Measurements from ENCODE around the gene SNRNP70.
"Not testable (repeated sequence)": the region's sequence is repeated elsewhere in the genome, so short reads cannot be mapped to it uniquely, and the experiment has no call there.

The SNRNP70 gene, protein sequence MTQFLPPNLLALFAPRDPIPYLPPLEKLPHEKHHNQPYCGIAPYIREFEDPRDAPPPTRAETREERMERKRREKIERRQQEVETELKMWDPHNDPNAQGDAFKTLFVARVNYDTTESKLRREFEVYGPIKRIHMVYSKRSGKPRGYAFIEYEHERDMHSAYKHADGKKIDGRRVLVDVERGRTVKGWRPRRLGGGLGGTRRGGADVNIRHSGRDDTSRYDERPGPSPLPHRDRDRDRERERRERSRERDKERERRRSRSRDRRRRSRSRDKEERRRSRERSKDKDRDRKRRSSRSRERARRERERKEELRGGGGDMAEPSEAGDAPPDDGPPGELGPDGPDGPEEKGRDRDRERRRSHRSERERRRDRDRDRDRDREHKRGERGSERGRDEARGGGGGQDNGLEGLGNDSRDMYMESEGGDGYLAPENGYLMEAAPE

DNA sequence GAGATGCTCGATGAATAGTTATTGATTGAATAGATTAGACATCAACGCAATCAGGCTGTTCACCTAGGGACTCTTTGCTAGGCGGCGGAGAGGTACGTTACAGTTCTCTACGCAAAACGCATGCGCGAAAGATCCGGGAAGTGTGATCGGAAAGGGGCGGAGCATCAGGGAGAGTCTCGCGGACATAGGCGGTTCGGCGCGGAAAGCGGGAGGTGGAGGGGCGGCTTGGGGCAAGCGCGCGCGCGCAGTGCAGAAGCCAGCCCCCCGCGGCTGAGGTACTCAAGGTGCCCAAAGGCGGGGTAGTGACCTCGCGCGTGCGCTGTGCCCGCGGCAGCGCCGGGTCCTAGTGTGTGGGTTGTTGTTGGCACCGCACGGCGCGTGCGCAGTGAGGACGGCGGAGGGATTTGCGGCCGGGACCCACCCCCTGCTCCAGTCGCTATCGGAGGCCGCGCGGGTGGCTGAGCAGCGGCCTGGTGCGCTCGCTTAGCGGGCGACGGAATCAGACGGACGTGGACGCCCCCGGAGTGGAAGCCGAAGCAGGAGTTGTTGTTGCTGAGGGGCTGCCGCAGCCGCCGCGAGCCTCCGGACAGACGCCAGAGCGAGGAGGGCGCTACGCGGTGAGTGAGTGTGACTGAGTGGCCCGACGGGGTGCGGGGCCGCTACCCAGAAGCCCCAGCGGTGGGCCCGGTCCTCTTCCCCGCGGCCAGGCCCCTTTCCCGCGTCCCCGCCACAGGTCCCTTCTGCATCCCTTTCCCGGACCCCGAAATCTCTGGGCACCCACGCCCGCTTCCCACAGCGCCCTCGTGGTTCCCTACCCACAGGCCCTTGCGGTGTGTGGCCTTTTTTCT, at the start of gene SNRNP70:
SNRNP70 (plus strand) TSS at position 432 of the 848 bp plus-strand sequence. CDS start 964 bp downstream, outside the sequence.
- peak; percentile 97 to 98 for DNase-seq (ENCODE audit: low read depth in 2 of 2)

GRCh38 chr19:49036815-49037214, 48.4 kb upstream of the SNRNP70 start, which contains the start of gene CGB1:
Gene CGB1, minus strand, starts transcription at chr19:49036895. Its CDS starts 184 bp downstream, at chr19:49036711.
- DNase-seq (ENCODE audit: low read depth in 2 of 2): not testable (repeated sequence)

DNA sequence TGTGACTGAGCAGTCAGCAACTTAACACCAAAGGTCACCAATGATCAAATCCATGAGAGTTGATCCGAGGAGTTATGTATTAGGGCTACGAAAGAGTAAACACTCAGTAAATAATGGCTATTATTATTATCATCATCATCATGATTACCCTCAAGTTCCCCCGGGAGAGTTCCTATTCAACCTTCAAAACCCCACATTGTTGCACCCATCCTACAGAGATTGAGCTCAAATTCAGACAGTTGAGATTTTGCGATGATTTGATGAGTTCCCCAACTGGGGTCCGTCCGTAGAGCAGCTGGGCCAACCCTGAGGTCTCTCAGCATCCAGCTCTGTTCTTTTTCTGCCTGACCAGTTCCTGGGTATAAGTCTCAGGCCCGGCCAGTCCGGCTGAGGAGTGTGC, 47.1 kb upstream of the SNRNP70 start:
- not testable (repeated sequence) for DNase-seq (ENCODE audit: low read depth in 2 of 2)

DNA sequence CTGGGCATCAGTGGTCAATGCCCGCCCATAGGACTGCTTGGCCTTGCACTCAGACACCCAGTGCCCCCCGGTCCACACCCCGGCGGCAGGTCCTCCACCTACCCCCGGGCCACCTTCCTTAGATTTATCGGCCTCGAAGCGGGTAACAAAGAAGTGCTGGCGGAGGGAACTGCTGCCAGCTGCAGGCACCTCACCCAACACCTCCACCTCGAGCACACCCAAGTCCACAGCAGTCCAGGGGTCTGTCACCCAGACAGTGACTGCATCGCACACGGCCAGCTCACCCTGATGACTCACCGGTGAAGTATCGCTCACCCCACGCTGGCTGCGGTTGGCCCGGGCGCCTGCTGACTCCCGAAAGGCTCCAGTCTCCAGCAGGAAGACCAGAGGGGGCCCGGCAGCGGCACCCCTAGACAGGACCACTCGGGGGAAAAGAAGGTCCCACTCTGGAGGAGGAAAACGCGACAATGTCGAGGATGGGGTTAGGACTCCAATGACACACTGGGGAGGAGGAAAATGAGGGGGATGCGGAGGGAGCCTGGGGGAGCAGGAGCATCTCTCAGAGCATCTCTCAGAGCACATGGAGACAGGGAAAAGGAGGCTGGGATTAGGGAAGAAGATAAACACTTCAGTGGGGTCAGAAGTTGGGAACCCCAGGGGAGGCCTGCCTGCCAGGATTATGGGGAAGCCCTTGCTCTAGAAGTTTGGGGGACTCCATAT, 46.5 kb upstream of the SNRNP70 start:
- not testable (repeated sequence) for DNase-seq (ENCODE audit: low read depth in 2 of 2)

GRCh38 chr19:49039736-49040135, 45.5 kb upstream of the SNRNP70 start:
- not testable (repeated sequence) for DNase-seq (ENCODE audit: low read depth in 2 of 2)

GRCh38 chr19:49042177-49042576, 43.1 kb upstream of the SNRNP70 start:
- DNase-seq (ENCODE audit: low read depth in 2 of 2): no peak

DNA sequence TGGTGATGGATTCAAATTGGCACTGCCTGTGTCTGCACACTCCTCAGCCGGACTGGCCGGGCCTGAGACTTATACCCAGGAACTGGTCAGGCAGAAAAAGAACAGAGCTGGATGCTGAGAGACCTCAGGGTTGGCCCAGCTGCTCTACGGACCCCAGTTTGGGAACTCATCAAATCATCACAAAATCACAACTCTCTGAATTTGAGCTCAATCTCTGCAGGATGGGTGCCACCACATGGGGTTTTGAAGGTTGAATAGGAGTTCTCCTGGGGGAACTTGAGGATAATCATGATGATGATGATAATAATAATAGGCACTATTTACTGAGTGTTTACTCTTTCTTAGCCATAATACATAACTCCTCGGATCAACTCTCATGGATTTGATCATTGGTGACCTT, 42.6 kb upstream of the SNRNP70 start:
- not testable (repeated sequence) for DNase-seq (ENCODE audit: low read depth in 2 of 2)

DNA sequence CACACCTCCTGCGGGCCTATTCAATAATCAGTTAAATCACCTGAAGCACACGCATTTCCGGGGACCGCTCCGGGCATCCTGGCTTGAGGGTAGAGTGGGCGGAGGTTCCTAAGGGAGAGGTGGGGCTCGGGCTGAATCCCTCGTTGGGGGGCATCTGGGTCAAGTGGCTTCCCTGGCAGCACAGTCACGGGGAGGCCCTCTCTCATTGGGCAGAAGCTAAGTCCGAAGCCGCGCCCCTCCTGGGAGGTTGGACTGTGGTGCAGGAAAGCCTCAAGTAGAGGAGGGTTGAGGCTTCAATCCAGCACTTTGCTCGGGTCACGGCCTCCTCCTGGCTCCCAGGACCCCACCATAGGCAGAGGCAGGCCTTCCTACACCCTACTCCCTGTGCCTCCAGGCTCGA, 41.7 kb upstream of the SNRNP70 start, which contains the start of gene CGB5:
CGB5 (plus strand) TSS at position 301 of the 400 bp plus-strand sequence. CDS start 362 bp downstream, outside the sequence.
- DNase-seq (ENCODE audit: low read depth in 2 of 2): not testable (repeated sequence)

DNA sequence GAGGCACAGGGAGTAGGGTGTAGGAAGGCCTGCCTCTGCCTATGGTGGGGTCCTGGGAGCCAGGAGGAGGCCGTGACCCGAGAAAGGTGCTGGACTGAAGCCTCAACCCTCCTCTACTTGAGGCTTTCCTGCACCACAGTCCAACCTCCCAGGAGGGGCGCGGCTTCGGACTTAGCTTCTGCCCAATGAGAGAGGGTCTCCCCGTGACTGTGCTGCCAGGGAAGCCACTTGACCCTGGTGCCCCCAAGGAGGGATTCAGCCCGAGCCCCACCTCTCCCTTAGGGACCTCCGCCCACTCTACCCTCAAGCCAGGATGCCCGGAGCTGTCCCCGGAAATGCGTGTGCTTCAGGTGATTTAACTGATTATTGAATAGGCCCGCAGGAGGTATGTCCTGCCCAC, 36.2 kb upstream of the SNRNP70 start, which contains the start of gene CGB8:
CGB8 (minus strand) TSS at position 101 of the 400 bp plus-strand sequence. CDS start 372 bp downstream, outside the sequence.
- not testable (repeated sequence) for DNase-seq (ENCODE audit: low read depth in 2 of 2)

- not testable (repeated sequence) for DNase-seq (ENCODE audit: low read depth in 2 of 2)
These were observed 35.4 kb upstream of the SNRNP70 start for GRCh38 chr19:49049834-49050233.

- DNase-seq (ENCODE audit: low read depth in 2 of 2): not testable (repeated sequence)
These were observed 34.7 kb upstream of the SNRNP70 start for GRCh38 chr19:49050376-49051033.

DNA sequence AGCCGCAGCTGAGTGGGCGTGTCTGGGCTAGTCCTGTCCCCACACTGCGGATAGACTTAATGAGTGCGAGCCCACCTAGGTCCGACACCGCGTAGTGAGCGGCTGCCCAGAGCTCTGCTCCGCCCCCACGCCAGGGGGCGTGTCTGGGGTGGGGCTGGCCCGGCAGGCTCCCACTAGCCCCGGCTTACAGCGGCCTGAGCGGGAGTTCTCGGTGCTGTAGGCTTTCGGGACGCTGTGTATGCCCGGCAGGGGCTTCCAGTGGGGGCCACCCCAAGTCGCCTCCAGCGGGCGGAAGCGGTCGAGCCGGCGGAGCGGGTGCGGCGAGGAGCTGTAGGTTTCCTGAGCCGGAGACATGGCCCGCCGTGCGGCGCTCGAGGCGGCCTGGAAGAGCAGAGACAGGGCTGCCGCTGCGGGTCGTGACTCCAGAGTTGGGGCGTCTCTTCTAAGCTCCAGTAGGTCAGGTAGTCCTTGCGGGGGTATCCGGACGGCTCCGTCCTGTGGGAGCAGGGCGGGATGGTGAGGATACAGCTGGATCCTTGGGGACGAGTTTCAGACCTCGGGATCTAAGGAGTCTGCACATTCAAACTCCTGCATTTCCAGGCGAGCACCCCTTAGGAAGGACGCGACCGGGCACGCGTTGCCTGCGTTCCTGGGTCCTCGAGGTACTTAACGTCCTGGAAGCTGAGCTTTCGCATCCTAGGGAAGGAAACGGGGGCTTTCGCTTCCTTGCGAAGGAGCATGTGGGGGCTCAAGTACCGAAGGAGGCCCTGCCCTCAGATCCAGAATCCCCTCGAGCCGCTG, 28.9 kb upstream of the SNRNP70 start:
- no peak for DNase-seq (ENCODE audit: low read depth in 2 of 2)

DNA sequence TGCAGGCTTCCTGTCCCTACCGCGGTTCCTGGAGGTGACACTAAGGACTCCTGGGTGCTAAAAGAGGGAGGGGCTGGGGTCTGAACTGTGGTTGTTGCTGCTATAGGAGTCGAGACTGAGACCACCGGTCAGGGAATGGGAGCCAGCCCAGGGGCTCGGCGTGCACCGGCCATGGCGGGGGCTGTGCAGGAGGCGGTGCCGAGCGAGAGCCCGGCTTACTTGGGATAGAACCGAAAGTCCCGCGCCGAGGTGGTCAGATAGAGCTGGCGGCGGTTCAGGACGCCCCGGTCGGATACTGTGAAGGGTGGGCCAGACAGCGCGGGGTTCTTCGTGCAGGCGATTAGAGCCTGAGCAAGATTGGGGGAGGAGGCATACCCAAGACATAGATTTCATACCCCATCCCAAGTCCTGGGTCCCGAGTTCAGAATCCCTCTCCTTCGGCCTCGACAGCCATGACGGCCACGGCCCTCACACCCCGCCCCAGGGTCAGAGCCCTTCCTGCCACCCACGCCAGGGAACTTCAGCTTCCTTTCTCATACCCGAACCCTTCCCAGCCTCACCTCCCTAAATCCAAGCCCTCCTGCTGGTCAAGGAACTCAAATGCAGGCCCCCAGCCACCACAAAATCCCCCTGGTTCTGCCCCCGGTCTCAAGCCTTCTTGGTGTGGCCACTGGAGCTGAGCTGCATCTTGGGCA, 28.2 kb upstream of the SNRNP70 start:
- DNase-seq (ENCODE audit: low read depth in 2 of 2): not testable (repeated sequence)

- DNase-seq (ENCODE audit: low read depth in 2 of 2): no peak
These were observed 27.5 kb upstream of the SNRNP70 start, which contains the start of gene CGB7 for GRCh38 chr19:49057636-49058234. Gene CGB7, minus strand, starts transcription at chr19:49057749. Its CDS starts 2,374 bp downstream, at chr19:49055375.

DNA sequence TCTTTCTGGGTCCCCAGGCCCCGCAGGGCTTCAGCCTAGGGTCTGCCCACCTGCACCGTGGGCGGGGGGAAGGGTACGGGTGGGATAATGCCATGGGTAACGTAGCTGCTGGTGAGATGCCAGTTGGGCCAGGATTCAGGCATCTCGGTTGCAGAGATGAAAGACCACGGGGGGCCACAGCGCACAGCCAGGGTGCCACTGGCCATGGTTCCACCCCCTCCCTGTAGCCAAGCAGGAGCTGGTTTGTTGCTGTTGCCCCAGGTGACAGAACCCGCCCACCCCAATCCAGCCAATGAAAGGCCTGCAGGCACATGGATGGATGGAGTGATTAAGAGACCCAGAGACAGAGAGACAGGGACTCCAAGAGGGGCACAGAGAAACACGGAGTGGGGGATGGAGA, 26.7 kb upstream of the SNRNP70 start:
- DNase-seq (ENCODE audit: low read depth in 2 of 2): no peak

DNA sequence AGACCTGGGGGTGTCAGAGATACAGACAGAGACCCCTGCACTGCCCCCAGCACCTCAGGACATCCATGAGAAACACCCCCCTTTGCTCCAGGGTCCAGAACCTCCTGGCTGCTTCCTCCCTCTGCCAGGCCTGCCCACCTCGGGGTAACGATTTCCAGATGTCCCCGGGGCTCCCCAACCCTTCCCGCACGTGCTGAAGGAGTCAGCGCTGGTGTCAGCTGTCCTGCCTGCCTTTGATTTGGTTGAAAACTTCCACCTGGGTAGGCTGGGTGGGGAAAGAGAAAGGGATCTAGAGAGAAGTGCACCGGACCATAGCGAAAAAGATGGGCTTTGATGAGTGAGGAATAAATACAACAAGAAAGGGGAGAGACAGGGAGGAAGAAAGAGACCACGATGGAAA, 26.2 kb upstream of the SNRNP70 start:
- no peak for DNase-seq (ENCODE audit: low read depth in 2 of 2)

- no peak for DNase-seq (ENCODE audit: low read depth in 2 of 2)
These were observed 24.3 kb upstream of the SNRNP70 start for GRCh38 chr19:49061000-49061399.

DNA sequence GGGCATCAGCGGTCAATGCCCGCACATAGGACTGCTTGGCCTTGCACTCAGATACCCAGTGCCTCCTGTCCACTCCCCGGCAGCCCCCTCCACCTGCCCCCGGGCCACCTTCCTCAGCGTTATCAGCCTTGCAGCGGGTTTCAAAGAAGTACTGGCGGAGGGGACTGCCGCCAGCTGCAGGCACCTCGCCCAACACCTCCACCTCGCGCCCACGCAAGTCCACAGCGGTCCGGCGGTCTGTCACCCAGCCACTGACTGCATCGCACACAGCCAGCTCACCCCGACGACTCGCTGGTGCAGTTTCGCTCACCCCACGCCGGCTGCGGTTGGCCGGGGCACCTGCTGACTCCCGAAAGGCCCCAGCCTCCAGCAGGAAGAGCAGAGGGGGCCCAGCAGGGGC, 23.8 kb upstream of the SNRNP70 start:
- DNase-seq (ENCODE audit: low read depth in 2 of 2): no peak
